NCI-H446 treated with DMSO at 0.1 percent for 48 hours (cell line): ENCODE results near the gene ZFYVE9.

Experiments used
- DNase-seq: peaks from one replicate; lab custom pipeline; 2025; lab: John Stamatoyannopoulos, UW

The ZFYVE9 gene

DNA sequence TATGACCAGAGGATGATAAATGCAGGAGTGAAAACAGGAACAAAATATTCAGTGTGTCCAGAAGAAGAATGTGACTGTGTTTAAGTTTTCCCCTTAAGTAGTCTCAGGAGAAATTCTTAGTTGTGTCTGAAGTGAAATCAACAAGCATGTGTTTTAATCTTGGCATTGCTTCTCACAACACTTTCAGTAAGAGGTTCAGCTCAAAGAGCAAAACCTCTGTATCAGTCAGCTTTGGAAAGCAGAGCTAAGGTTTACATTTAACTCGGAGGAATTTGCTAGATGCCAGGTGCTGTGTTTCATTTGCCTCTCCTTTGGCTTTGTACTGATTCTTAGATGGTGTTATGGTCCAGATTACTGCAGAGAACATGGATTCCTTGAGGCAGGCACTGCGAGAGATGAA, 195.6 kb downstream of the ZFYVE9 start:
- DNase-seq, result no peak

DNA sequence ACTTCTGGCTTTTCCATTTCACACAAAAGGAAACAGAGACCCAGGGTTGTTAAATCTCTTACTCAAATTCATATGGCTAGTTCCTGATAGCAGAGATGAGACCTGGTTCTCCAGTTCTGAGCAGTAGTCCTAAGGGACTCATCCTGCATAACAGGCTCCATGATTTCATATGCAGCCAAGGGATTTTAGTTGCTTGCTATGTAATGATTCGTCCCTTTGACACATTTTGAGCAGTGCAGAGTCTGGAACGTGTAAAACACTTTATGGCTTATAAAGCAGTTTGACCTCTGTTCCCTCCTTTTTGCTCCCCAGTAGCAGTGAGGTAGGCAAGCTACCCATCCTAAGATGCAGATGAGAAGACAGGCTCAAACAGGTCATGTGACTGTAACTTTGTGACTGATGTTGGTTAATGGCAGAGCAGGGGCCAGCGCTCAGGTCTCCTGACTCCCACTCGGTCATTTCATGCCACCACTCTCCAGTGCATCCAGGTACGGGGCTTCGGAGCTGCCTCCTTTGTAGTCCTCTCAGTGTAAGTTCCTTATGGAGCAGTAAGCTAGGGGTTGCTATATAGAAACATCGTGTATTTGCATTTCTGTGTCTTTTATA, 199.9 kb downstream of the ZFYVE9 start:
- DNase-seq, result no peak

DNA sequence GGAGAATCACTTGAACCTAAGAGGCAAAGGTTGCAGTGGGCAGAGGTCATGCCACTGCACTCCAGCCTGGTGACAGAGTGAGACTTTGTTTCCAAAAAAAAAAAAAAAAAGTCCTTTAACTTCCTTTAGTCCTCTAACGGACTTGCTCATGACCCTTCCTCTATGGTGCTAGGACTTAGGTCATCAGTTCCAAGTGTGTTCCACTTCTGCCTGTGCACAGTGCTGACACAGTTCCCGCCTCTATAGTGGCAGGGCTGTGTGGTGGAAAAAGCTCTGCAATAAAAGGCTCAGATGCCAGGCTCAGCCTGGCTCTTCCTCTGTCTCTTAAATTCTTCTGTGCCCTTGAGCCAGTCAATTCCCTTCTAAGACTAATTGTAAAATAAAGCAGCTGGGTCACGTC, 202.1 kb downstream of the ZFYVE9 start:
- no peak for DNase-seq

DNA sequence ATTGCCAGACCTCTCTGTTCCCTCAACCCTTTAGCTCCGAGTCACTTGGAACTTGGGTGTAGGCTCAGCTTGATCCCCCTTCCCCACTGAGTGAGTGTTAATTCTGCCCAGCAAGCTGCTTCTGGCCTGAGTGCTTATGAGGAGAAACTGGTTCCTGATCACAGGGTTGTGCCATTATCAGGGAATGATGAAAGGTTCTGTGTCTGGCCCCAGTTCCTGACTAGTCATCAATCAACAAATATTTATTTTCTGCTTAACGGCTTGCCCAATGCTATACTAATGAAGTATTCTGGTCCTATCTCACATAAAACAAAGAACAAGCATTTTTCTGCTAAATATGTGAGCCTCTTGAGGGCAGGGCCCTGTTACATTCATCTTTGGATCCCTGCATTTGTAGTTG, 203.4 kb downstream of the ZFYVE9 start:
- no peak for DNase-seq

DNA sequence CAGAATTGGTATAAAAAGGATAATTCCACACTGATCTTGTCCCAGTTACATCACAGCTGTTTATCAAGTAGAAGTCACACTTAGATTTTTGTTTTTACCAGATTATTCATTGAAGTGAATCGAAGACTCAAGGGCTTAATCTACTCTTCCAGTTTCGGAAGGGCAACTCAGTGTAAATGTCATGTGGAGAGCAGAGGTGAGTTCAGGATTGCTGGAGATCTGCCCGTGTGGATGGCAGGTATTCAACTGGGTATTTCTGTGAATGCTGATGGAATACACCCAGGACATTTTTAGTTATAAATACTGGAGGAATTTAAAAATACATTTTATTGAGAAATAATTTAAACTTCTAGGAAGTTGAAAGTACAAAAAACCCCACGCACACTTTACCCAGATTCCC, 204.8 kb downstream of the ZFYVE9 start:
- no peak for DNase-seq

- DNase-seq, result no peak
Observed at GRCh38 chr1:52348704-52349300, 206.9 kb downstream of the ZFYVE9 start.

GRCh38 chr1:52352690-52353089, 210.8 kb downstream of the ZFYVE9 start:
- DNase-seq, result no peak

- no peak for DNase-seq
Observed at GRCh38 chr1:52355436-52355835, 213.5 kb downstream of the ZFYVE9 start.

- no peak for DNase-seq
Observed at GRCh38 chr1:52355847-52356505, 214.1 kb downstream of the ZFYVE9 start.

DNA sequence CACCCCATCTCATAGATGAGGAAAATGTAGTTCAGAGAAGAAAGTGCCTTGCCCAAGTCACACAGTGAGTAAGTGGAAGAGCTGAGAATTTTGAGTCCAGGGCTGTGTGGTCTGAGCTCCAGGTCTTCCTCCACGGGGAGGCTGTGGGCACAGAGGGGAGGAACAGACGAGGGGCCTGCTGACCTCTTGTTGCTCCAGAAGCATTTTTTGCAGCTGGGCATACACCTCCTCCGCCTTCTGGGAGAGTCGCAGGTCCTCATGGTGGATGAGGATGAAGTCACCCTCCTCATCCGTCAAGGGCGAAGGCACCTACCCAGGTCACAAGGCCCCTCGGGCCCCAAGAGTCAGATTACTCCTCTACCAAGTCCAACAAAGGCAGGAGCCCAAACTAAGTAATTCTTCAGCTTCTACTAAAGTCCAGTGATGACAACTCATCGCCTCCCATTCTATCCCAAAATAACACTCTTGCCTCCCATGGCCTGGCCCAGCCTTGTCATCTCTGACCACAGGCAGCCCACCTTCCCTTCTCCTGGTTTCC, 215.0 kb downstream of the ZFYVE9 start:
- DNase-seq, result no peak

- no peak for DNase-seq
Observed at GRCh38 chr1:52357397-52357796, 215.5 kb downstream of the ZFYVE9 start.

- DNase-seq, result no peak
Observed at GRCh38 chr1:52358851-52359497, 217.1 kb downstream of the ZFYVE9 start.

DNA sequence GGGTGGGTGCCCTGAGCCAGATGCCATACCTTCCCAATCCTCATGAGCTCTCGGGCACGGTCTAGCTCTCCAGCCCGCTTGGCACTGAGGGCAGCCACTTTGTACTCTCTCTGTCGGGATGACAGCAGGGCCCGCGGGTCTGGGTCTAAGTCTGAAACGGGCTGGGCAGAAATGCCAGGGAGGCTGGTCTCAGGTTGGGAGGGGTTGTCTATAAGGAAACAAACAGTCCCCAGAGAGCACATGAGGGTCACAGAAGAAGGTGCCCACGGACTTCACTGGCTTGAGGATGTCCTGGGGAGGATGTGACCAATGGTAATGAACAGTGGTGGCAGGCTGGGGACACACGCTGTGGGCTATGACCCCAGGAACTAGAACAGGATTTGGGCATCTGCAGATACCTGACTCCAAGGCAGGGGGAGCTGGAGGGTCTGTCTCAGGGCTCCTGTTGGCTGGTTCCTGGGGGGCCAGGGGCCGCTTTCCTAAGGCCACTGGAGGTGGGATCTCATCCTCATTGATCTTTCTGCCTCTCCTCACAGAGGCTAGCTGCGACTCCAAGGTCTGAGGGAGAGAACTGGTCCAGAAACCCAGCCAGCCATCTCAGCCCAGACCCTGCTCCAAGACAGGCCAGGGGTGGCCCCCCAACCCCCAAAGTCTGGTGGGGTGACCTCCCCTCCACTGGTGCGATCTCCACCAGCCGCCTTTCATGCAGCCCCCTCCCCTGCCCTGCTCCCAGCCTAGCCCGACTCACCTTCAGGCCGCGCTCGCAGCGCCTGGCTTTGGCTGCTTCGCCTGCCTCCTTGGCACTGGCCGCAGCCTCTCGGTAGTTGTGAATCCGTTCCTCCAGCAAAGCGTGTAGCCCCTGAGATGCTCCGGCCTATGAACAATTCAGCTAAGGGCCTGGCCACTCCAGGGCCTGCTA, 218.0 kb downstream of the ZFYVE9 start:
- DNase-seq, result no peak

GRCh38 chr1:52360595-52360968, 218.7 kb downstream of the ZFYVE9 start:
- DNase-seq, result no peak

GRCh38 chr1:52364235-52364839, 222.4 kb downstream of the ZFYVE9 start:
- DNase-seq, result no peak

DNA sequence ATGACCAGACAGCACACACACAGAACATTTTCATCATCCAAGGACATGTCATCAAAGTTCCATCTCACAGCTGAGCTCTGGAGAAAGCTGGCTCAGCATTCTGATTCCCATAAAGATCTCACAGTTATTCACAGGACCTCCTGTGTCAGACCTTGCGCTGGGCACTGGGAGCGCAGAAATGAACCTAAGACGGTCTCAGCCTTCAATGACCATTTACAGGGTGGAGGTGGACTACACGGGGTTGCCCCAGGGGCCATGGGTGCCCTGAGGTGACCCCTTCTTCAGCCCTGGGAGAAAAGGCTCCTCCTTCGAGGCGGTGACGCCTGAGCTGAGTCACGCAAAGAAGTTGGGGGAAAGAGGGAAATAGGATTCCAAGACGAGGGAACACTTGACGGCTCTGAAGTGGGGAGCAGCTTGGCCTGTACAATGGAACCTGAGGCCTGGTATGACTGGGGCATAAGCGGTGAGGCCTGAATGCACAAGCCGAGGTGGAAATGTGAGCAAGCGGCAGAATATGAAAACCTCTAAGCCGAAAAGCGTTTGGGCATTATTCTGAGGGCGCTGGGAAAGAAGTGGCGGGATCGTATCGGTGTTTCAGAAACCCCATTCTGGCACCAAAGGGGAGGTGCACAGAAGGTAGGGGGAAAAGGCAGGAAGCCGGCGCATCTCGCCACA, 223.3 kb downstream of the ZFYVE9 start:
- DNase-seq, result no peak

GRCh38 chr1:52365746-52366516, 224.0 kb downstream of the ZFYVE9 start, which contains the start of gene CC2D1B:
Gene CC2D1B, minus strand, starts transcription at chr1:52366205. Its CDS starts 1,585 bp downstream, at chr1:52364620.
- DNase-seq, result peak; percentile 98

- DNase-seq, result no peak
Observed at GRCh38 chr1:52366517-52366827, 224.6 kb downstream of the ZFYVE9 start.

DNA sequence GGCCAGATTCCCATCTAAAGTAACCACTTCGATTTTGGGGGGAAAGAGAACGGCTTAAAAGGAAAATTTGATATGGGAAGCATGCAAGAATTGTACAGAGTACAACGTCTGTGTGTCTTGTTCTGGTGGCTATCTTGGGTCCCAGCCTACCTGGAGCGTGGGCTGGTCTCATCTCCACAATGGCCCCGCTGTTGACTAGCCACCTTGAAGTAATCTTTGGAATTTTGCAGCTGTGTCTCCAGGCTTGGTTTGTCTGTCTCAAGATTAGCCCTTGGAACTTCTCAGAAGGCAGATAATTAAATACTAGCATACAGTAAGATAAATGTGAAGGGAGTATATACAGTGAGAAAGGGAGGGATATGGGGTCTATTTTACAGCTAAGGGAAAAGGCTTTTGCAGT, 225.4 kb downstream of the ZFYVE9 start:
- no peak for DNase-seq
